Activated T-cell treated with anti-CD3 and anti-CD28 coated beads, Interleukin-2, amount 50 U/mL, for 72 hours (primary cell): ENCODE data around the gene ARMS2. TPM values are rescaled to one million over a fixed set of nuclear protein-coding genes. Genes with fewer than 3 reads are reported as not detected.

Experiments used
- total RNA-seq, 2 donors: library from RNA; stranded (reverse); gene quantifications; one replicate each; pipeline ENCODE4 v1.2.3, GENCODE V29; 2022

ARMS2 gene
- total RNA-seq, 2 donors from 2014 or later: not detected

Other genes starting within 250 kb of the ARMS2 start
- gene BTBD16, start 183.4 kb upstream of the ARMS2 start, total RNA-seq: not detected
- gene PLEKHA1, start 79.9 kb upstream of the ARMS2 start, total RNA-seq: 10 to 100 TPM in 1 of 2 donors, 1 to 10 TPM in 1; 8.7 to 14.8 TPM
- gene HTRA1, start 6.9 kb downstream of the ARMS2 start, total RNA-seq: not detected
- not detected for gene DMBT1, start 106.1 kb downstream of the ARMS2 start, total RNA-seq
- gene C10orf120, start 245.2 kb downstream of the ARMS2 start, total RNA-seq: not detected